MCF 10A (cell line): ENCODE measurements around the gene TPT1. TPM values are rescaled to one million over a fixed set of nuclear protein-coding genes. Genes with fewer than 3 reads are reported as not detected.
A peak's percentile ranks its signal among the peaks of the same experiment; 100 is the strongest.

Experiments
- BruUV-seq: library from RNA; stranded (reverse); fragments of 400-500 nt; replicated peaks from 2 replicates; lab custom pipeline; 2021; lab: Mats Ljungman, UMichigan
- CTCF ChIA-PET: fragments of 300-600 bp; sonication (Branson Sonifier 250); formaldehyde crosslinking; extraction: SDS; loops from one replicate; lab custom pipeline; 2021; ENCODE audit warnings: antibody characterized with exemption, inconsistent platforms; lab: Yijun Ruan, JAX
- POLR2A ChIA-PET: fragments of 300-600, 350-650 bp; sonication (Branson Sonifier 250); formaldehyde crosslinking; extraction: SDS; loops from one replicate; lab custom pipeline; 2020; ENCODE audit warnings: antibody characterized with exemption, inconsistent platforms; lab: Yijun Ruan, JAX
- DNase-seq: peaks from one replicate; pipeline ENCODE4 v3.0.0-alpha.2; 2018; ENCODE audit not compliant: unreplicated experiment
- H3K27ac Mint-ChIP-seq: one replicate; pipeline ENCODE4 v1.8.0; 2022; ENCODE audit warnings: mild to moderate bottlenecking, low read depth, mixed read lengths; ENCODE audit not compliant: unreplicated experiment
- H3K27me3 Mint-ChIP-seq: one replicate; pipeline ENCODE4 v1.8.0; 2022; ENCODE audit warnings: mixed read lengths; ENCODE audit not compliant: insufficient read depth, unreplicated experiment
- H3K36me3 Mint-ChIP-seq: one replicate; pipeline ENCODE4 v1.8.0; 2022; ENCODE audit warnings: mild to moderate bottlenecking, moderate library complexity, mixed read lengths; ENCODE audit not compliant: insufficient read depth, unreplicated experiment
- H3K4me1 Mint-ChIP-seq: one replicate; pipeline ENCODE4 v1.8.0; 2022; ENCODE audit warnings: mixed read lengths; ENCODE audit not compliant: insufficient read depth, unreplicated experiment
- H3K4me3 Mint-ChIP-seq: one replicate; pipeline ENCODE4 v1.8.0; 2022; ENCODE audit warnings: mild to moderate bottlenecking, moderate library complexity, mixed read lengths; ENCODE audit not compliant: unreplicated experiment
- H3K9me3 Mint-ChIP-seq: one replicate; pipeline ENCODE4 v1.8.0; 2022; ENCODE audit warnings: mixed read lengths; ENCODE audit not compliant: unreplicated experiment
- CTCF ChIP-seq: fragments of 200-600 bp; IDR thresholded peaks from one replicate; pipeline ENCODE4 v1.8.0; 2022; ENCODE audit warnings: antibody characterized with exemption, mild to moderate bottlenecking; ENCODE audit not compliant: unreplicated experiment
- intact Hi-C: fragments of 100-400 bp; cut with micrococcal nuclease; formaldehyde crosslinking; loops from 2 replicates; pipeline ENCODE4 v1.14.1; 2022
- total RNA-seq: library from RNA; stranded (reverse); gene quantifications from 2 replicates; pipeline ENCODE4 v1.2.3, GENCODE V29; 2022

TPT1 gene
- total RNA-seq, 1 experiment from 2014 or later = 4,896 TPM

GRCh38 chr13:45316338-45316737 lies 24.6 kb downstream of the TPT1 start:
- no TSS peak for BruUV-seq
- Mint-ChIP-seq H3K4me1 (peaks cover 4% of the 10 kb centered on the region), H3K4me3 (no peak overlapping the region), H3K27ac (no peak overlapping the region), H3K36me3 (peaks cover 6% of the 10 kb centered on the region), H3K27me3 (no peaks in the 10 kb centered on the region), H3K9me3 (no peaks in the 10 kb centered on the region)
- ChIA-PET POLR2A (interaction anchor here (0.6 kb wide), 2 partner anchors 32 to 49 kb away, joined by 3 to 4 read pairs; no protein-coding TSS in a partner anchor), CTCF (interaction anchor here (0.9 to 1.0 kb wide), 2 partner anchors 197 to 326 kb away, joined by 3 read pairs; no protein-coding TSS in a partner anchor)
- intact Hi-C loops = no loop called here
- TF ChIP-seq CTCF = no peak
- no peak for DNase-seq

- Mint-ChIP-seq H3K4me3 (no peak overlapping the region), H3K27ac (no peak overlapping the region), H3K36me3 (peaks cover 6% of the 10 kb centered on the region), H3K9me3 (no peaks in the 10 kb centered on the region), H3K4me1 (peaks cover 11% of the 10 kb centered on the region), H3K27me3 (no peaks in the 10 kb centered on the region)
- no TSS peak for BruUV-seq
- CTCF ChIA-PET = interaction anchor here (0.8 to 1.0 kb wide), 3 partner anchors 197 to 325 kb away, joined by 3 read pairs; no protein-coding TSS in a partner anchor
- DNase-seq = no peak
- TF ChIP-seq CTCF = no peak
- intact Hi-C loops = no loop called here
- POLR2A ChIA-PET = interaction anchor here (0.6 to 0.7 kb wide), 3 partner anchors 31 to 744 kb away, joined by 3 to 4 read pairs (median 4); no protein-coding TSS in a partner anchor
Measured at GRCh38 chr13:45315520-45316167, 25.3 kb downstream of the TPT1 start.

- ChIA-PET POLR2A (no interaction called here), CTCF (interaction anchor here (0.7 kb wide), 1 partner anchor 268 kb away, joined by 3 read pairs; no protein-coding TSS in a partner anchor)
- Mint-ChIP-seq H3K27ac (no peak overlapping the region), H3K36me3 (peaks cover 5% of the 10 kb centered on the region), H3K9me3 (no peaks in the 10 kb centered on the region), H3K27me3 (no peaks in the 10 kb centered on the region), H3K4me3 (no peak overlapping the region), H3K4me1 (peaks cover 10% of the 10 kb centered on the region)
- intact Hi-C loops = no loop called here
- no TSS peak for BruUV-seq
- no peak for DNase-seq
- TF ChIP-seq CTCF = no peak
Measured at GRCh38 chr13:45314822-45315221, 26.2 kb downstream of the TPT1 start.

GRCh38 chr13:45310341-45311131 lies 30.4 kb downstream of the TPT1 start:
- intact Hi-C loops = no loop called here
- Mint-ChIP-seq H3K9me3 (no peaks in the 10 kb centered on the region), H3K27ac (no peak overlapping the region), H3K4me1 (peaks cover 10% of the 10 kb centered on the region), H3K4me3 (peak overlapping the region; percentile 6), H3K36me3 (no peaks in the 10 kb centered on the region), H3K27me3 (no peaks in the 10 kb centered on the region)
- BruUV-seq = no TSS peak
- no peak for TF ChIP-seq CTCF
- ChIA-PET POLR2A (interaction anchor here (1.0 to 3.6 kb wide), 3 partner anchors 24 to 263 kb away, joined by 3 to 14 read pairs (median 8); partner anchors contain the start of gene TPT1), CTCF (interaction anchor here (0.5 to 6.6 kb wide), 15 partner anchors 13 to 340 kb away, joined by 3 to 68 read pairs (median 3); partner anchors contain the start of gene TPT1)
- no peak for DNase-seq
